K562 (cell line): Measurements from ENCODE around the gene GPR157. TPM values are rescaled to one million over a fixed set of nuclear protein-coding genes. Genes with fewer than 3 reads are reported as not detected.

Experiments
- ATAC-seq: fragments of 200-7000 bp; cut with Tn5 transposase; 3 replicates; pipeline ENCODE4 v1.9.1; 2020; ENCODE audit warnings: moderate library complexity
- BruUV-seq: library from RNA; stranded (reverse); fragments of 400-500 nt; replicated peaks from 2 replicates; lab custom pipeline; 2021; lab: Mats Ljungman, UMichigan
- CTCF ChIA-PET: fragments of 300-600 bp; formaldehyde crosslinking; extraction: SDS; loops from one replicate; lab custom pipeline; 2021; ENCODE audit warnings: low intra/inter-chr PET ratio; lab: Yijun Ruan, JAX
- POLR2A ChIA-PET: fragments of 300-600, 350-650 bp; sonication (Branson Sonifier 250); formaldehyde crosslinking; extraction: SDS; loops from one replicate; lab custom pipeline; 2021; ENCODE audit warnings: antibody characterized with exemption, inconsistent platforms; lab: Yijun Ruan, JAX
- DNase-seq, 4 experiments: peaks; one replicate each; pipeline versions ENCODE4 v3.0.0 to v3.0.0-alpha.2; 2011 to 2018; ENCODE audit warnings: low spot score in 3 of 4, mixed read lengths in 3 of 4; ENCODE audit errors: extremely low read depth in 1 of 4
- FAIRE-seq: peaks from 2 replicates; lab custom pipeline; 2011; peaks lifted over from hg19 to GRCh38; lab: Jason Lieb, UNC
- H2AFZ ChIP-seq: 2 replicates; pipeline ENCODE4 v1.6.0; 2011; ENCODE audit warnings: low read depth, low read length, control low read depth, inconsistent platforms
- H3K27ac ChIP-seq: fragments of 200-600 bp; 3 replicates; pipeline ENCODE4 v1.8.0; 2011; ENCODE audit warnings: low read depth, mild to moderate bottlenecking, control low read depth, inconsistent platforms, low read length, moderate library complexity, mixed read lengths; ENCODE audit errors: extremely low read depth
- H3K27me3 ChIP-seq, 2 experiments: fragments of 300-600 bp in 1 of 2; 2 replicates in 1 of 2; 3 replicates in 1 of 2; pipeline versions ENCODE4 v1.6.0 to v1.8.0; 2011; ENCODE audit warnings: inconsistent platforms in 2 of 2, low read length in 2 of 2, mild to moderate bottlenecking in 1 of 2, mixed read lengths in 1 of 2, moderate library complexity in 1 of 2; ENCODE audit not compliant: control insufficient read depth in 2 of 2, insufficient read depth in 2 of 2
- H3K36me3 ChIP-seq: fragments of 300-600 bp; 3 replicates; pipeline ENCODE4 v1.8.0; 2011; ENCODE audit warnings: mild to moderate bottlenecking, low read length, inconsistent platforms; ENCODE audit not compliant: control insufficient read depth, insufficient read depth
- H3K4me1 ChIP-seq, 2 experiments: fragments of 200-600 bp in 1 of 2; replicated peaks in 1 of 2; 2 replicates in 1 of 2; 3 replicates in 1 of 2; pipeline versions ENCODE4 v1.5.1 to v1.8.0; 2011; ENCODE audit warnings: inconsistent platforms in 2 of 2, low read length in 2 of 2, mild to moderate bottlenecking in 1 of 2, mixed read lengths in 1 of 2, moderate library complexity in 1 of 2; ENCODE audit not compliant: control insufficient read depth in 2 of 2, insufficient read depth in 2 of 2
- H3K4me2 ChIP-seq: 2 replicates; pipeline ENCODE4 v1.6.1; 2011; ENCODE audit warnings: low read length, control low read depth, inconsistent platforms, mixed read lengths; ENCODE audit not compliant: insufficient read depth
- H3K4me3 ChIP-seq: fragments of 200-600 bp; sonication (generic), shearing (Covaris generic); 2 replicates; pipeline ENCODE4 v1.5.1; 2016; ENCODE audit warnings: control low read depth, inconsistent platforms
- H3K79me2 ChIP-seq: fragments of 200-600 bp; 3 replicates; pipeline ENCODE4 v1.8.0; 2011; ENCODE audit warnings: low read length, inconsistent platforms; ENCODE audit not compliant: control insufficient read depth, insufficient read depth
- H3K9ac ChIP-seq, 2 experiments: 2 replicates each; pipeline versions ENCODE4 v1.6.0 to v1.6.1; 2011; ENCODE audit warnings: low read depth in 2 of 2, low read length in 2 of 2, control low read depth in 1 of 2, inconsistent platforms in 1 of 2, mild to moderate bottlenecking in 1 of 2, mixed read lengths in 1 of 2; ENCODE audit not compliant: insufficient read depth in 1 of 2
- H3K9me1 ChIP-seq: one replicate; pipeline ENCODE4 v1.6.0; 2011; ENCODE audit warnings: inconsistent platforms, mild to moderate bottlenecking, low read length, moderate library complexity; ENCODE audit not compliant: control insufficient read depth, insufficient read depth
- H3K9me3 ChIP-seq: replicated peaks from 2 replicates; pipeline ENCODE4 v1.5.1; 2011; ENCODE audit warnings: low read depth, low read length, inconsistent platforms; ENCODE audit not compliant: control insufficient read depth, insufficient read depth
- H4K20me1 ChIP-seq: replicated peaks from 2 replicates; pipeline ENCODE4 v1.6.1; 2011; ENCODE audit warnings: low read length, inconsistent platforms, mixed read lengths; ENCODE audit not compliant: control insufficient read depth, insufficient read depth
- E2F3 ChIP-seq: fragments of 250-450 bp; sonication (Bioruptor Pico); IDR thresholded peaks from 2 replicates; pipeline ENCODE4 v1.4.0; 2020; ENCODE audit warnings: mild to moderate bottlenecking
- LARP7 ChIP-seq: fragments of 450-650 bp; IDR thresholded peaks from 2 replicates; pipeline ENCODE4 v1.6.1; 2016
- MYBL2 ChIP-seq, 2 experiments: fragments of 450-650 bp in 1 of 2; sonication (generic) in 1 of 2; formaldehyde crosslinking in 1 of 2; IDR thresholded peaks; 2 replicates each; pipeline versions ENCODE4 v1.6.1 to v1.8.1; 2017 to 2022; ENCODE audit warnings: borderline replicate concordance in 1 of 2, inconsistent platforms in 1 of 2, low read depth in 1 of 2, mild to moderate bottlenecking in 1 of 2, missing genetic modification reagents in 1 of 2, moderate library complexity in 1 of 2
- PBX2 ChIP-seq, 2 experiments: IDR thresholded peaks in 1 of 2; conservative IDR thresholded peaks in 1 of 2; 2 replicates each; pipeline ENCODE4 v1.6.1; 2016; ENCODE audit warnings: low read depth in 2 of 2, mild to moderate bottlenecking in 1 of 2, missing compliant biosample characterization in 1 of 2, missing genetic modification characterization in 1 of 2, moderate library complexity in 1 of 2
- SMARCA4 ChIP-seq: fragments of 450-650 bp; IDR thresholded peaks from 2 replicates; pipeline ENCODE4 v1.6.1; 2016
- SRF ChIP-seq, 2 experiments: fragments of 250-450, 450-650 bp in 1 of 2; sonication (Bioruptor Pico) in 1 of 2; sonication (generic) in 1 of 2; formaldehyde crosslinking; IDR thresholded peaks; 2 replicates each; pipeline versions ENCODE4 v1.5.0 to v1.5.1; 2020 to 2022; ENCODE audit warnings: mild to moderate bottlenecking in 1 of 2, missing genetic modification reagents in 1 of 2
- ZBTB43 ChIP-seq: sonication (generic); formaldehyde crosslinking; IDR thresholded peaks from 2 replicates; pipeline ENCODE4 v1.8.0; 2023; ENCODE audit warnings: mild to moderate bottlenecking, missing genetic modification reagents
- ZNF175 ChIP-seq: fragments of 200-800 bp; sonication (Bioruptor generic); IDR thresholded peaks from 2 replicates; pipeline ENCODE4 v1.6.1; 2016; ENCODE audit warnings: low read depth, mild to moderate bottlenecking, missing genetic modification characterization, missing compliant biosample characterization
- ZNF668 ChIP-seq: fragments of 250-450 bp; sonication (Bioruptor Pico); IDR thresholded peaks from 2 replicates; pipeline ENCODE4 v1.8.0; 2022; ENCODE audit warnings: mild to moderate bottlenecking, inconsistent platforms
- WGBS: fragments of 100-300 bp; shearing (Covaris generic); methylation state at CpG from one replicate; pipeline ENCODE4 v1.1.6; 2016; ENCODE audit warnings: low coverage, mixed read lengths; ENCODE audit not compliant: insufficient coverage; ENCODE audit errors: missing lambda C conversion rate; 5-methylcytosine and 5-hydroxymethylcytosine counted together
- in situ Hi-C: fragments of 300-500 bp; cut with MboI; formaldehyde crosslinking; loops from 4 replicates; pipeline ENCODE4 v1.15.0; 2018; ENCODE audit warnings: inconsistent platforms, mixed read lengths
- intact Hi-C: fragments of 100-400 bp; cut with micrococcal nuclease; formaldehyde crosslinking; loops from 2 replicates; pipeline ENCODE4 v1.14.2; 2022
- polyA plus RNA-seq, 8 experiments: library from polyadenylated mRNA; depleted of rRNA in 4 of 8; stranded (reverse) in 5 of 8; unstranded in 3 of 8; fragments of >200 nt; fragmentation: Nextera tagmentation in 2 of 8; fragmentation: Illumina TruSeq in 1 of 8; extraction: Ambion mirVana in 2 of 8; extraction: Trizol in 1 of 8; gene quantifications; 2 replicates each; pipeline versions ENCODE4 v1.2.1 to v1.2.3, GENCODE V29; 2011 to 2014; ENCODE audit warnings: inconsistent platforms in 1 of 8, missing spikeins in 1 of 8
- total RNA-seq, 7 experiments: library from RNA; depleted of rRNA in 6 of 7; stranded (reverse); fragments of >200 nt in 6 of 7; fragmentation: Illumina TruSeq in 2 of 7; extraction: Trizol in 2 of 7; gene quantifications; 2 replicates each; pipeline versions ENCODE4 v1.2.1 to v1.2.3, GENCODE V29; 2011 to 2021; ENCODE audit warnings: low replicate concordance in 1 of 7
- TF ChIP-seq, protein P1 (sequence below): fragments of 250-450 bp; sonication (Bioruptor Pico); IDR thresholded peaks from 2 replicates; pipeline ENCODE4 v1.5.1; 2021; ENCODE audit warnings: mild to moderate bottlenecking
- TF ChIP-seq, protein P2 (sequence below): fragments of 450-650 bp; formaldehyde crosslinking; conservative IDR thresholded peaks from 2 replicates; pipeline ENCODE4 v1.4.0; 2022; ENCODE audit warnings: mild to moderate bottlenecking, missing genetic modification characterization

The GPR157 gene
- total and polyA plus RNA-seq, 9 of the 15 experiments (the other 6 are each of a cell fraction or from before 2014, with no cell fraction given): 0.01 to 0.18 (median 0.04) TPM; not detected in 4

- TF ChIP-seq, protein P1, sequence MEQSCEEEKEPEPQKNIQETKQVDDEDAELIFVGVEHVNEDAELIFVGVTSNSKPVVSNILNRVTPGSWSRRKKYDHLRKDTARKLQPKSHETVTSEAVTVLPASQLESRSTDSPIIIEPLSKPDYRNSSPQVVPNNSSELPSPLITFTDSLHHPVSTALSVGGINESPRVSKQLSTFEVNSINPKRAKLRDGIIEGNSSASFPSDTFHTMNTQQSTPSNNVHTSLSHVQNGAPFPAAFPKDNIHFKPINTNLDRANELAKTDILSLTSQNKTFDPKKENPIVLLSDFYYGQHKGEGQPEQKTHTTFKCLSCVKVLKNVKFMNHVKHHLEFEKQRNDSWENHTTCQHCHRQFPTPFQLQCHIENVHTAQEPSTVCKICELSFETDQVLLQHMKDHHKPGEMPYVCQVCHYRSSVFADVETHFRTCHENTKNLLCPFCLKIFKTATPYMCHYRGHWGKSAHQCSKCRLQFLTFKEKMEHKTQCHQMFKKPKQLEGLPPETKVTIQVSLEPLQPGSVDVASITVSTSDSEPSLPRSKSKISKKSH (CRISPR knock-in tag): no peak
These were observed 50.7 kb downstream of the GPR157 start (continued) for GRCh38 chr1:9078015-9078751.

GRCh38 chr1:9075022-9075421 lies 53.9 kb downstream of the GPR157 start:
- ChIA-PET CTCF (no interaction called here), POLR2A (no interaction called here)
- Histone ChIP-seq H3K9ac (no peak overlapping the region), H3K27ac (no peak overlapping the region), H3K27me3 (peaks cover 37 to 50% of the 10 kb centered on the region in 2 experiments; a peak in 4 of 5 replicates), H3K9me1 (no peaks in the 10 kb centered on the region), H3K9me3 (no peaks in the 10 kb centered on the region), H2AFZ (no peak overlapping the region), H3K79me2 (no peaks in the 10 kb centered on the region), H3K4me3 (no peak overlapping the region), H3K4me2 (no peak overlapping the region), H3K36me3 (no peaks in the 10 kb centered on the region), H3K4me1 (peaks cover 0 to 10% of the 10 kb centered on the region in 2 experiments; a peak in 3 of 5 replicates), H4K20me1 (no peaks in the 10 kb centered on the region)
- in situ Hi-C loops: no loop called here
- no peak for DNase-seq
- 3% methylated on average over 5 of the region's 5 CpGs for WGBS
- ATAC-seq: no peak
- no TSS peak for BruUV-seq
- no peak for FAIRE-seq
- intact Hi-C loops: no loop called here
- TF ChIP-seq E2F3 (CRISPR knock-in tag) (no peak), PBX2 (CRISPR knock-in tag; IDR thresholded peaks at IDR 0.05; ENCODE audit: low read depth) (peak; percentile 20; the same call in 1 of the 2 replicates), PBX2 (tag; conservative IDR thresholded peaks at IDR 0.05; ENCODE audit: low read depth) (peak; percentile 99), ZBTB43 (CRISPR knock-in tag) (no peak), ZNF175 (CRISPR knock-in tag) (no peak), SMARCA4 (peak; percentile 52; the same call in 1 of the 2 replicates), MYBL2 (IDR thresholded peaks at IDR 0.05; ENCODE audit: low read depth) (no peak), MYBL2 (CRISPR knock-in tag; IDR thresholded peaks at IDR 0.05; ENCODE audit: borderline replicate concordance) (no peak), SRF (CRISPR knock-in tag; IDR thresholded peaks at IDR 0.05) (peak in 1 of 2 experiments; percentile 72; a peak in 1 of 4 replicates), ZNF668 (CRISPR knock-in tag) (no peak), LARP7 (no peak)
- TF ChIP-seq, protein P2, sequence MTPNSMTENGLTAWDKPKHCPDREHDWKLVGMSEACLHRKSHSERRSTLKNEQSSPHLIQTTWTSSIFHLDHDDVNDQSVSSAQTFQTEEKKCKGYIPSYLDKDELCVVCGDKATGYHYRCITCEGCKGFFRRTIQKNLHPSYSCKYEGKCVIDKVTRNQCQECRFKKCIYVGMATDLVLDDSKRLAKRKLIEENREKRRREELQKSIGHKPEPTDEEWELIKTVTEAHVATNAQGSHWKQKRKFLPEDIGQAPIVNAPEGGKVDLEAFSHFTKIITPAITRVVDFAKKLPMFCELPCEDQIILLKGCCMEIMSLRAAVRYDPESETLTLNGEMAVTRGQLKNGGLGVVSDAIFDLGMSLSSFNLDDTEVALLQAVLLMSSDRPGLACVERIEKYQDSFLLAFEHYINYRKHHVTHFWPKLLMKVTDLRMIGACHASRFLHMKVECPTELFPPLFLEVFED (CRISPR knock-in tag): no peak
